ENCODE results near the gene NXPH1.

DNA sequence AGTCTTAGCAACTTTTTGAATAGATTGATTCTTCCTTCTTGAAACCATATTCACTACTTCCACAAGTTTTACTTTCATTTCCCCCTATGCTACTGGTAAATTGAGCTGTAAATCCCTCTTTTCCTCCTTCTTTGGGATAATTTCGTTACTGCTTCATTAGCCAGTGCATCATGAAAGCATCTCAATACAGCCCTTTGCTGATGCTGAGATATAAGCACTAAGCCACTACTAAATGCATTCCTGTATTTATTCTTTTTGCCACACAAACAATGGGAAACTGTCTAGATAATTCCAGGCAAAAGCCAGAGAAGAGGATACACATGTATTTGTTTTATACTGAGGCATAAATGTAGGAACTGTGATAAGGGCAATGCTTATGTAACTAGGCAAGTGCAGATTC lies 313.9 kb downstream of the NXPH1 start:
- TF ChIP-seq, protein P1, sequence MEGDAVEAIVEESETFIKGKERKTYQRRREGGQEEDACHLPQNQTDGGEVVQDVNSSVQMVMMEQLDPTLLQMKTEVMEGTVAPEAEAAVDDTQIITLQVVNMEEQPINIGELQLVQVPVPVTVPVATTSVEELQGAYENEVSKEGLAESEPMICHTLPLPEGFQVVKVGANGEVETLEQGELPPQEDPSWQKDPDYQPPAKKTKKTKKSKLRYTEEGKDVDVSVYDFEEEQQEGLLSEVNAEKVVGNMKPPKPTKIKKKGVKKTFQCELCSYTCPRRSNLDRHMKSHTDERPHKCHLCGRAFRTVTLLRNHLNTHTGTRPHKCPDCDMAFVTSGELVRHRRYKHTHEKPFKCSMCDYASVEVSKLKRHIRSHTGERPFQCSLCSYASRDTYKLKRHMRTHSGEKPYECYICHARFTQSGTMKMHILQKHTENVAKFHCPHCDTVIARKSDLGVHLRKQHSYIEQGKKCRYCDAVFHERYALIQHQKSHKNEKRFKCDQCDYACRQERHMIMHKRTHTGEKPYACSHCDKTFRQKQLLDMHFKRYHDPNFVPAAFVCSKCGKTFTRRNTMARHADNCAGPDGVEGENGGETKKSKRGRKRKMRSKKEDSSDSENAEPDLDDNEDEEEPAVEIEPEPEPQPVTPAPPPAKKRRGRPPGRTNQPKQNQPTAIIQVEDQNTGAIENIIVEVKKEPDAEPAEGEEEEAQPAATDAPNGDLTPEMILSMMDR (IDR thresholded peaks at IDR 0.05; ENCODE audit: low read depth, low read length, poor library complexity, severe bottlenecking): no peak
- no peak for TF ChIP-seq EZH2phosphoT487 (IDR thresholded peaks at IDR 0.05; ENCODE audit: borderline replicate concordance, low read length)
